ENCODE measurements around the gene ZNF263. TPM values are rescaled to one million over a fixed set of nuclear protein-coding genes. Genes with fewer than 3 reads are reported as not detected.

Gene ZNF263
- total RNA-seq, 1 experiment from 2014 or later = 29.5 TPM

- Mint-ChIP-seq H3K4me3 (peak overlapping the region; percentile 77), H3K9me3 (peaks cover 45% of the 10 kb centered on the region), H3K27me3 (ENCODE audit: low read depth) (peaks cover 25% of the 10 kb centered on the region), H3K36me3 (peaks cover 72% of the 10 kb centered on the region), H3K4me1 (peaks cover 8% of the 10 kb centered on the region), H3K27ac (no peak overlapping the region; the same call in 1 of the 2 replicates)
- ATAC-seq (no peak), DNase-seq (ENCODE audit: low spot score) (no peak)
- CTCF ChIA-PET = interaction anchor here (1.2 to 1.4 kb wide), 3 partner anchors 8 to 133 kb away, joined by 3 to 5 read pairs (median 3); no protein-coding TSS in a partner anchor
- POLR2A ChIA-PET = interaction anchor here (1.2 to 2.2 kb wide), 3 partner anchors 10 to 97 kb away, joined by 3 to 12 read pairs (median 11); partner anchors contain the start of genes ZNF174, ZNF263 and ZSCAN32
- TF ChIP-seq ZNF232 (CRISPR knock-in tag; IDR thresholded peaks at IDR 0.05) = no peak
- TF ChIP-seq TEAD1 (CRISPR knock-in tag; IDR thresholded peaks at IDR 0.05) = no peak
- TF ChIP-seq E2F5 (CRISPR knock-in tag; IDR thresholded peaks at IDR 0.05) = no peak
- no peak for TF ChIP-seq FOXP1 (CRISPR knock-in tag; IDR thresholded peaks at IDR 0.05; ENCODE audit: borderline replicate concordance)
- no peak for TF ChIP-seq TEAD4 (CRISPR knock-in tag; IDR thresholded peaks at IDR 0.05)
- TF ChIP-seq ARID4B (CRISPR knock-in tag; IDR thresholded peaks at IDR 0.05; ENCODE audit: borderline replicate concordance) = no peak
- TF ChIP-seq EMX1 (CRISPR knock-in tag; IDR thresholded peaks at IDR 0.05) = no peak
- TF ChIP-seq PRRX2 (CRISPR knock-in tag; IDR thresholded peaks at IDR 0.05) = no peak
- TF ChIP-seq ERG (CRISPR knock-in tag; IDR thresholded peaks at IDR 0.05) = no peak
- TF ChIP-seq, protein P1, sequence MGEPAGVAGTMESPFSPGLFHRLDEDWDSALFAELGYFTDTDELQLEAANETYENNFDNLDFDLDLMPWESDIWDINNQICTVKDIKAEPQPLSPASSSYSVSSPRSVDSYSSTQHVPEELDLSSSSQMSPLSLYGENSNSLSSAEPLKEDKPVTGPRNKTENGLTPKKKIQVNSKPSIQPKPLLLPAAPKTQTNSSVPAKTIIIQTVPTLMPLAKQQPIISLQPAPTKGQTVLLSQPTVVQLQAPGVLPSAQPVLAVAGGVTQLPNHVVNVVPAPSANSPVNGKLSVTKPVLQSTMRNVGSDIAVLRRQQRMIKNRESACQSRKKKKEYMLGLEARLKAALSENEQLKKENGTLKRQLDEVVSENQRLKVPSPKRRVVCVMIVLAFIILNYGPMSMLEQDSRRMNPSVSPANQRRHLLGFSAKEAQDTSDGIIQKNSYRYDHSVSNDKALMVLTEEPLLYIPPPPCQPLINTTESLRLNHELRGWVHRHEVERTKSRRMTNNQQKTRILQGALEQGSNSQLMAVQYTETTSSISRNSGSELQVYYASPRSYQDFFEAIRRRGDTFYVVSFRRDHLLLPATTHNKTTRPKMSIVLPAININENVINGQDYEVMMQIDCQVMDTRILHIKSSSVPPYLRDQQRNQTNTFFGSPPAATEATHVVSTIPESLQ (CRISPR knock-in tag; IDR thresholded peaks at IDR 0.05) = no peak
- TF ChIP-seq NFATC4 (CRISPR knock-in tag; IDR thresholded peaks at IDR 0.05) = no peak
- no peak for TF ChIP-seq KAT7 (CRISPR knock-in tag; IDR thresholded peaks at IDR 0.05; ENCODE audit: borderline replicate concordance)
- no peak for TF ChIP-seq NR2C2 (CRISPR knock-in tag; IDR thresholded peaks at IDR 0.05)
- no peak for TF ChIP-seq MYBL2 (CRISPR knock-in tag; IDR thresholded peaks at IDR 0.05)
- no peak for TF ChIP-seq STAT6 (CRISPR knock-in tag; conservative IDR thresholded peaks at IDR 0.05; ENCODE audit: low read depth)
- TF ChIP-seq ZSCAN18 (CRISPR knock-in tag; IDR thresholded peaks at IDR 0.05) = no peak
- TF ChIP-seq, protein P2, sequence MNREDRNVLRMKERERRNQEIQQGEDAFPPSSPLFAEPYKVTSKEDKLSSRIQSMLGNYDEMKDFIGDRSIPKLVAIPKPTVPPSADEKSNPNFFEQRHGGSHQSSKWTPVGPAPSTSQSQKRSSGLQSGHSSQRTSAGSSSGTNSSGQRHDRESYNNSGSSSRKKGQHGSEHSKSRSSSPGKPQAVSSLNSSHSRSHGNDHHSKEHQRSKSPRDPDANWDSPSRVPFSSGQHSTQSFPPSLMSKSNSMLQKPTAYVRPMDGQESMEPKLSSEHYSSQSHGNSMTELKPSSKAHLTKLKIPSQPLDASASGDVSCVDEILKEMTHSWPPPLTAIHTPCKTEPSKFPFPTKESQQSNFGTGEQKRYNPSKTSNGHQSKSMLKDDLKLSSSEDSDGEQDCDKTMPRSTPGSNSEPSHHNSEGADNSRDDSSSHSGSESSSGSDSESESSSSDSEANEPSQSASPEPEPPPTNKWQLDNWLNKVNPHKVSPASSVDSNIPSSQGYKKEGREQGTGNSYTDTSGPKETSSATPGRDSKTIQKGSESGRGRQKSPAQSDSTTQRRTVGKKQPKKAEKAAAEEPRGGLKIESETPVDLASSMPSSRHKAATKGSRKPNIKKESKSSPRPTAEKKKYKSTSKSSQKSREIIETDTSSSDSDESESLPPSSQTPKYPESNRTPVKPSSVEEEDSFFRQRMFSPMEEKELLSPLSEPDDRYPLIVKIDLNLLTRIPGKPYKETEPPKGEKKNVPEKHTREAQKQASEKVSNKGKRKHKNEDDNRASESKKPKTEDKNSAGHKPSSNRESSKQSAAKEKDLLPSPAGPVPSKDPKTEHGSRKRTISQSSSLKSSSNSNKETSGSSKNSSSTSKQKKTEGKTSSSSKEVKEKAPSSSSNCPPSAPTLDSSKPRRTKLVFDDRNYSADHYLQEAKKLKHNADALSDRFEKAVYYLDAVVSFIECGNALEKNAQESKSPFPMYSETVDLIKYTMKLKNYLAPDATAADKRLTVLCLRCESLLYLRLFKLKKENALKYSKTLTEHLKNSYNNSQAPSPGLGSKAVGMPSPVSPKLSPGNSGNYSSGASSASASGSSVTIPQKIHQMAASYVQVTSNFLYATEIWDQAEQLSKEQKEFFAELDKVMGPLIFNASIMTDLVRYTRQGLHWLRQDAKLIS (CRISPR knock-in tag; IDR thresholded peaks at IDR 0.05; ENCODE audit: borderline replicate concordance) = no peak
Measured at GRCh38 chr16:3304370-3304769, 21.1 kb downstream of the ZNF263 start.

Data from WTC11 (cell line).